Posterior vena cava (tissue), 2 donors: ENCODE data around the gene OXCT2. TPM values are rescaled to one million over a fixed set of nuclear protein-coding genes. Genes with fewer than 3 reads are reported as not detected.
"Not testable (repeated sequence)": the region's sequence is repeated elsewhere in the genome, so short reads cannot be mapped to it uniquely, and the experiment has no call there.

Source experiments
- DNase-seq: peaks from one replicate; pipeline ENCODE4 v3.0.0-alpha.2; 2020; ENCODE audit warnings: low spot score
- intact Hi-C, 2 donors: fragments of 100-400 bp; cut with DNase I; formaldehyde crosslinking; loops; one replicate each; pipeline versions ENCODE4 v1.14.1 to v1.14.2; 2022 to 2023
- long read RNA-seq, 2 donors: library from polyadenylated mRNA; unstranded; transcript quantifications; one replicate each; pipeline ENCODE4 v2.0.0, GENCODE V29; 2020 to 2021
- total RNA-seq, 2 donors: library from RNA; stranded (reverse); fragmentation: NEBNext Ultra II Directional; extraction: Animal tissue kit (Norgen Biotek cat#: 25700); gene quantifications; one replicate each; pipeline ENCODE4 v1.2.1, GENCODE V29; 2021
- donor health status: DM: yes; HTN: yes; CAD: no.
- donor health status: DM: yes; HTN: yes; CAD: no.

OXCT2 gene
- total RNA-seq, result 1 to 10 TPM; 1.2 to 2.0 TPM
- long read RNA-seq, donor 1, result 0 reads
- long read RNA-seq, donor 2, transcript OXCT2-201 (1 exons, 1,826 nt), result major isoform, 8 of 8 reads
- long read RNA-seq, donor 2, partial matches to known transcripts, result 0 of 8 reads
- long read RNA-seq, donor 2, other reads (novel, unspliced or antisense), result 0 of 8 reads

GRCh38 chr1:39771022-39771532, at the start of gene OXCT2:
Gene OXCT2, minus strand, starts transcription at chr1:39771348. Its CDS starts 93 bp downstream, at chr1:39771255.
- DNase-seq, result peak; percentile 62
- intact Hi-C loops, result not testable (repeated sequence)

- no peak for DNase-seq
- intact Hi-C loops, result loop anchor here (5.0 to 10.0 kb wide), 2 partner anchors 86 to 153 kb away; partner anchors contain the start of gene MYCL (in 1 of the 2)
Measured at GRCh38 chr1:39819091-39819812, 48.1 kb upstream of the OXCT2 start.

- no peak for DNase-seq
- intact Hi-C loops, result loop anchor here (5.0 to 10.0 kb wide), 2 partner anchors 86 to 154 kb away; partner anchors contain the start of gene MYCL (in 1 of the 2)
Measured at GRCh38 chr1:39818482-39818881, 47.3 kb upstream of the OXCT2 start.

- DNase-seq, result peak; percentile 87
- intact Hi-C loops, result loop anchor here (5.0 to 10.0 kb wide), 2 partner anchors 87 to 155 kb away; partner anchors contain the start of gene MYCL (in 1 of the 2)
Measured at GRCh38 chr1:39817091-39817932, 46.2 kb upstream of the OXCT2 start.

- peak; percentile 94 for DNase-seq
- intact Hi-C loops, result loop anchor here (5.0 to 10.0 kb wide), 2 partner anchors 88 to 156 kb away; partner anchors contain the start of gene MYCL (in 1 of the 2)
Measured at GRCh38 chr1:39816415-39817090, 45.4 kb upstream of the OXCT2 start.

GRCh38 chr1:39812913-39813312, 41.8 kb upstream of the OXCT2 start:
- intact Hi-C loops, result loop anchor here in 1 of 2 donors (10.0 kb wide), 1 partner anchor 92 kb away; the partner anchor contains the start of gene MYCL
- DNase-seq, result peak; percentile 16

- no peak for DNase-seq
- intact Hi-C loops, result no loop called here
Measured at GRCh38 chr1:39808784-39809517, 37.8 kb upstream of the OXCT2 start.

GRCh38 chr1:39805385-39805784, 34.2 kb upstream of the OXCT2 start:
- intact Hi-C loops, result no loop called here
- no peak for DNase-seq

- peak; percentile 70 for DNase-seq
- intact Hi-C loops, result no loop called here
Measured at GRCh38 chr1:39802496-39803260, 31.5 kb upstream of the OXCT2 start.

- intact Hi-C loops, result no loop called here
- peak; percentile 13 for DNase-seq
Measured at GRCh38 chr1:39800471-39800835, 29.3 kb upstream of the OXCT2 start.

GRCh38 chr1:39799770-39800470, 28.8 kb upstream of the OXCT2 start:
- peak; percentile 94 for DNase-seq
- intact Hi-C loops, result no loop called here

- DNase-seq, result peak; percentile 93
- intact Hi-C loops, result not testable (repeated sequence)
Measured at GRCh38 chr1:39798859-39799769, 28.0 kb upstream of the OXCT2 start.

- intact Hi-C loops, result no loop called here
Measured at GRCh38 chr1:39795651-39796050, 24.5 kb upstream of the OXCT2 start.

GRCh38 chr1:39791838-39792237, 20.7 kb upstream of the OXCT2 start:
- intact Hi-C loops, result no loop called here
- DNase-seq, result no peak

More at GRCh38 chr1:39795651-39796050, 24.5 kb upstream of the OXCT2 start:
- DNase-seq, result peak; percentile 50

- DNase-seq, result peak; percentile 78
- intact Hi-C loops, result no loop called here
Measured at GRCh38 chr1:39789571-39790110, 18.5 kb upstream of the OXCT2 start.
